H9 (cell line): ENCODE results near the gene LIMK2. TPM values are rescaled to one million over a fixed set of nuclear protein-coding genes. Genes with fewer than 3 reads are reported as not detected.

Experiments
- DNase-seq: peaks from one replicate; pipeline ENCODE4 v3.0.0-alpha.2; 2017
- H2AFZ ChIP-seq: one replicate; pipeline ENCODE4 v1.6.1; 2013; ENCODE audit warnings: mild to moderate bottlenecking, low read length, control low read depth, moderate library complexity
- H2AK5ac ChIP-seq: 2 replicates; pipeline ENCODE4 v1.6.1; 2013; ENCODE audit warnings: low read length, control low read depth, mixed read lengths; ENCODE audit not compliant: insufficient read length
- H2BK120ac ChIP-seq: one replicate; pipeline ENCODE4 v1.6.1; 2013; ENCODE audit warnings: low read depth, mild to moderate bottlenecking, low read length, control low read depth, inconsistent platforms; ENCODE audit not compliant: poor library complexity, severe bottlenecking
- H2BK12ac ChIP-seq: 2 replicates; pipeline ENCODE4 v1.6.1; 2013; ENCODE audit warnings: low read length, control low read depth, mixed read lengths, low read depth; ENCODE audit not compliant: insufficient read length
- H2BK15ac ChIP-seq: 2 replicates; pipeline ENCODE4 v1.6.1; 2013; ENCODE audit warnings: low read depth, low read length, control low read depth
- H2BK20ac ChIP-seq: one replicate; pipeline ENCODE4 v1.6.1; 2013; ENCODE audit warnings: low read depth, mild to moderate bottlenecking, low read length, control low read depth, inconsistent platforms; ENCODE audit not compliant: poor library complexity, severe bottlenecking
- H2BK5ac ChIP-seq: 2 replicates; pipeline ENCODE4 v1.6.1; 2013; ENCODE audit warnings: low read length, control low read depth, mixed read lengths; ENCODE audit not compliant: insufficient read length
- H3K14ac ChIP-seq: 2 replicates; pipeline ENCODE4 v1.6.1; 2013; ENCODE audit warnings: low read length, control low read depth; ENCODE audit not compliant: insufficient read depth
- H3K18ac ChIP-seq: 2 replicates; pipeline ENCODE4 v1.6.1; 2013; ENCODE audit warnings: low read depth, mild to moderate bottlenecking, mixed read lengths, low read length, control low read depth; ENCODE audit not compliant: insufficient read length
- H3K23ac ChIP-seq: 2 replicates; pipeline ENCODE4 v1.6.1; 2013; ENCODE audit warnings: low read length, control low read depth, mixed read lengths, low read depth; ENCODE audit not compliant: insufficient read length
- H3K23me2 ChIP-seq: 2 replicates; pipeline ENCODE4 v1.6.1; 2013; ENCODE audit warnings: low read depth, mild to moderate bottlenecking, mixed read lengths, low read length, control low read depth; ENCODE audit not compliant: insufficient read length, poor library complexity, severe bottlenecking
- H3K27ac ChIP-seq: 2 replicates; pipeline ENCODE4 v1.5.1; 2013; ENCODE audit warnings: low read length, control low read depth, mixed read lengths, low read depth; ENCODE audit not compliant: insufficient read length
- H3K27me3 ChIP-seq: 2 replicates; pipeline ENCODE4 v1.6.1; 2013; ENCODE audit warnings: low read length, control low read depth, inconsistent platforms; ENCODE audit not compliant: insufficient read depth
- H3K4ac ChIP-seq: 2 replicates; pipeline ENCODE4 v1.6.1; 2013; ENCODE audit warnings: low read depth, mild to moderate bottlenecking, control low read depth, inconsistent platforms, low read length, moderate library complexity
- H3K4me1 ChIP-seq: 2 replicates; pipeline ENCODE4 v1.6.1; 2013; ENCODE audit warnings: low read length, control low read depth, inconsistent platforms; ENCODE audit not compliant: insufficient read depth
- H3K4me2 ChIP-seq: 2 replicates; pipeline ENCODE4 v1.6.1; 2013; ENCODE audit warnings: low read length, control low read depth, mixed read lengths; ENCODE audit not compliant: insufficient read length, insufficient read depth
- H3K56ac ChIP-seq: 2 replicates; pipeline ENCODE4 v1.6.1; 2013; ENCODE audit warnings: low read depth, mild to moderate bottlenecking, mixed read lengths, low read length, control low read depth; ENCODE audit not compliant: insufficient read length
- H3K79me1 ChIP-seq: 2 replicates; pipeline ENCODE4 v1.6.1; 2013; ENCODE audit warnings: low read depth, mild to moderate bottlenecking, moderate library complexity, low read length, control low read depth, inconsistent platforms; ENCODE audit not compliant: insufficient read depth, poor library complexity, severe bottlenecking
- H3K79me2 ChIP-seq: 2 replicates; pipeline ENCODE4 v1.6.1; 2013; ENCODE audit warnings: low read length, control low read depth, inconsistent platforms; ENCODE audit not compliant: insufficient read depth
- H3K9ac ChIP-seq: 2 replicates; pipeline ENCODE4 v1.6.1; 2013; ENCODE audit warnings: low read length, control low read depth, mixed read lengths; ENCODE audit not compliant: insufficient read length; ENCODE audit errors: extremely low read depth
- H3K9me3 ChIP-seq: one replicate; pipeline ENCODE4 v1.6.1; 2013; ENCODE audit warnings: low read depth, low read length, inconsistent platforms; ENCODE audit not compliant: control insufficient read depth
- H3T11ph ChIP-seq: one replicate; pipeline ENCODE4 v1.6.1; 2013; ENCODE audit warnings: mild to moderate bottlenecking, low read length, control low read depth, inconsistent platforms
- H4K20me1 ChIP-seq: one replicate; pipeline ENCODE4 v1.6.1; 2013; ENCODE audit not compliant: control insufficient read depth, insufficient read length, insufficient read depth
- H4K5ac ChIP-seq: 2 replicates; pipeline ENCODE4 v1.6.1; 2013; ENCODE audit warnings: low read depth, mild to moderate bottlenecking, mixed read lengths, low read length, control low read depth; ENCODE audit not compliant: insufficient read length
- H4K8ac ChIP-seq: replicated peaks from 2 replicates; pipeline ENCODE4 v1.6.1; 2013; ENCODE audit warnings: low read length, control low read depth, mixed read lengths, low read depth; ENCODE audit not compliant: insufficient read length
- H4K91ac ChIP-seq: 2 replicates; pipeline ENCODE4 v1.6.1; 2013; ENCODE audit warnings: low read depth, mild to moderate bottlenecking, moderate library complexity, mixed read lengths, low read length, control low read depth; ENCODE audit not compliant: insufficient read length
- H3K27ac Mint-ChIP-seq, 3 experiments: 2 replicates in 2 of 3; 3 replicates in 1 of 3; pipeline ENCODE4 v1.8.0; 2020 to 2021; ENCODE audit warnings: mixed read lengths in 3 of 3, mild to moderate bottlenecking in 1 of 3, moderate library complexity in 1 of 3
- H3K27me3 Mint-ChIP-seq: 2 replicates; pipeline ENCODE4 v1.8.0; 2021; ENCODE audit warnings: low read depth, mild to moderate bottlenecking, moderate library complexity, mixed read lengths
- H3K36me3 Mint-ChIP-seq, 3 experiments: 2 replicates in 2 of 3; 3 replicates in 1 of 3; pipeline ENCODE4 v1.8.0; 2020 to 2021; ENCODE audit warnings: low read depth in 3 of 3, mixed read lengths in 3 of 3; ENCODE audit not compliant: insufficient read depth in 1 of 3
- H3K4me1 Mint-ChIP-seq, 2 experiments: 2 replicates each; pipeline ENCODE4 v1.8.0; 2020; ENCODE audit warnings: mixed read lengths in 2 of 2
- H3K4me3 Mint-ChIP-seq, 2 experiments: 2 replicates in 1 of 2; 3 replicates in 1 of 2; pipeline ENCODE4 v1.8.0; 2020 to 2021; ENCODE audit warnings: mild to moderate bottlenecking in 2 of 2, mixed read lengths in 2 of 2, moderate library complexity in 1 of 2
- H3K9me3 Mint-ChIP-seq, 2 experiments: 2 replicates in 1 of 2; 3 replicates in 1 of 2; pipeline ENCODE4 v1.8.0; 2020; ENCODE audit warnings: mild to moderate bottlenecking in 2 of 2, mixed read lengths in 2 of 2, moderate library complexity in 1 of 2
- CTCF ChIP-seq: fragments of 200-600 bp; sonication (generic); conservative IDR thresholded peaks from 3 replicates; pipeline ENCODE4 v1.8.0; 2021; ENCODE audit warnings: antibody characterized with exemption, mild to moderate bottlenecking
- WGBS: extraction: QIAGEN DNeasy Blood & Tissue Kit; methylation state at CpG from one replicate; pipeline ENCODE4 v1.1.7; 2013; ENCODE audit warnings: missing lambda C conversion rate, low lambda C conversion rate, mixed read lengths; ENCODE audit not compliant: insufficient read length; ENCODE audit errors: extremely low coverage; 5-methylcytosine and 5-hydroxymethylcytosine counted together
- total RNA-seq: library from RNA; stranded (reverse); gene quantifications from 2 replicates; pipeline ENCODE4 v1.2.1, GENCODE V29; 2021

The LIMK2 gene
- total RNA-seq, 1 experiment from 2014 or later: 51.3 TPM

DNA sequence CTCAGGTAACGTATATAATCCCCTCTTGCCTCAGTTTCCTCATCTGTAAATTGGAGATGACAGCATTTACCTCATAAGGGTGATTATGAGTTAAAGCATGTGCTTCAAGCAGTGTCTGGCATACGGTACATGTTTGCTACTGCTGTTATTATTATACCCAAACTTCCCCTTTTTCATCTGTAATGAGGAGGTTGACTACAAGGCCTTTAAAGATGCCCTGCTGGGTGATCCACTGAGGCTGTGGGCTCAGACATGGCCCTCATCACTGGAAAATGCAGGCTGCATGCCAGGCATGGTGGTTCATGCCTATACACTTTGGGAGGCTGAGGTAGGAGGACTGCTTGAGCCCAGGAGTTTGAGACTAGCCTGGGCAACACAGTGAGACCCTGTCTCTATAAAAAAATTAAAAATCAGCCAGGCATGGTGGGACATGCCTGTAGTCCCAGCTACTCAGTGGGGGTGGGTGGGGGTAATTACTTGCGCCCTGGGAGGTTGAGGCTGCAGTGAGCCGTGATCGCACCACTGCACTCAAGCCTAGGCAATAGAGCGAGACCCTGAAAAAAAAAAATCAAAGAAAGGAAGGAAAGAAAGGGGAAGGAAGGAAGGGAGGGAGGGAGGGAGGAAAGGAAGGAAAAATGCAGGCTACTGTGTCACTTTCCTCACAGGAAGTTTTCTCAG, 75.9 kb downstream of the LIMK2 start:
- peaks cover 29% of the 10 kb centered on the region for H3K27me3 Mint-ChIP-seq
- Histone ChIP-seq H2AK5ac (no peak overlapping the region), H3K4ac (no peak overlapping the region), H3K4me2 (no peak overlapping the region), H2BK12ac (no peak overlapping the region), H2AFZ (no peak overlapping the region), H3K56ac (no peak overlapping the region), H4K20me1 (no peaks in the 10 kb centered on the region), H3K18ac (no peak overlapping the region), H2BK15ac (no peak overlapping the region), H3T11ph (no peak overlapping the region), H3K9ac (no peak overlapping the region), H3K79me2 (no peaks in the 10 kb centered on the region), H3K79me1 (no peaks in the 10 kb centered on the region), H2BK120ac (no peak overlapping the region), H3K27ac (no peak overlapping the region), H3K9me3 (no peaks in the 10 kb centered on the region), H2BK5ac (no peak overlapping the region), H3K23ac (no peak overlapping the region), H2BK20ac (no peak overlapping the region), H3K4me1 (no peaks in the 10 kb centered on the region; the same call in 1 of the 2 replicates), H4K5ac (no peak overlapping the region), H3K27me3 (peaks cover 2% of the 10 kb centered on the region; the same call in 1 of the 2 replicates), H4K8ac (no peak overlapping the region), H4K91ac (no peak overlapping the region), H3K14ac (no peak overlapping the region), H3K23me2 (peaks cover 11% of the 10 kb centered on the region)
- no CpG with 5 or more reads among the region's 6 CpGs for WGBS
- no peaks in the 10 kb centered on the region; a peak in 1 of 5 replicates for H3K9me3 Mint-ChIP-seq
- TF ChIP-seq CTCF: no peak
- peaks cover 28 to 38% of the 10 kb centered on the region in 2 experiments for H3K4me1 Mint-ChIP-seq
- no peaks in the 10 kb centered on the region for H3K36me3 Mint-ChIP-seq
- no peak overlapping the region for H3K4me3 Mint-ChIP-seq
- no peak overlapping the region for H3K27ac Mint-ChIP-seq
- DNase-seq: no peak
